Measurements from ENCODE around the gene HACD1. TPM values are rescaled to one million over a fixed set of nuclear protein-coding genes. Genes with fewer than 3 reads are reported as not detected.

The HACD1 gene
- total and polyA plus RNA-seq, 2 donors from 2014 or later, result 11.4 to 11.6 TPM

DNA sequence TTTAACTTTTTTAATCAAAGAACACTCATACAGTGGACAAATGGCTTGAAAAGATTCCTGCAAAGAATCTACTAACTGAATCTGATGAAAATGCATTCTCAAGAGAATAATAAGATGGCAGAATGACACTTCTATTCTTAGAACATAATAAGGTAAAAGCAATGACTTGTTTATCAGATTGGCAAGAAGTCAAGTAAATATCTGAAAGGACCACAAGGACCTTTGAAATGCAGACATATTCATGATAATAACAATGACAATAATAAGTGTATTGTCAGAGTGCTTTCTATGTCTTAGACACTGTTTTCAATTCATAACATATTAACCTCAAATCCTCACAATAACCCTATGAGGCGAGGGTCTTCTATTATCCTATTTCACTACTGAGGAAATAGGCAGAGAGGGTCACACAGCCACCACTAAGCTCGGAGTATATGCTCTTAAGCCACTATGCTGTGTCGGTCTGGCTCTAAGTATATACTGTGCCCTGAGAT lies 10.6 kb downstream of the HACD1 start:
- Histone ChIP-seq H3K4me3 (ENCODE audit: low read length in 3 of 3) (no peak overlapping the region), H3K27me3 (ENCODE audit: control insufficient read depth, insufficient read depth, low read length) (no peaks in the 10 kb centered on the region), H3K36me3 (ENCODE audit: control insufficient read depth in 2 of 3, insufficient read depth in 3 of 3, low read length in 3 of 3) (no peaks in the 10 kb centered on the region), H3K27ac (ENCODE audit: low read depth in 2 of 2, low read length in 2 of 2) (no peak overlapping the region), H3K4me1 (ENCODE audit: control insufficient read depth in 2 of 3, insufficient read depth in 2 of 3, low read depth in 1 of 3, low read length in 3 of 3) (no peaks in the 10 kb centered on the region), H3K9ac (ENCODE audit: low read length in 3 of 3) (no peak overlapping the region), H3K9me3 (ENCODE audit: control insufficient read depth in 2 of 3, insufficient read depth in 1 of 3, low read length in 3 of 3) (no peaks in the 10 kb centered on the region)
- no peak for FAIRE-seq
- intact Hi-C loops (cut with DNase I), result loop anchor here (10.0 kb wide), 1 partner anchor 138 kb away; no protein-coding TSS in a partner anchor
- DNase-seq, result no peak
- TF ChIP-seq, protein P1, sequence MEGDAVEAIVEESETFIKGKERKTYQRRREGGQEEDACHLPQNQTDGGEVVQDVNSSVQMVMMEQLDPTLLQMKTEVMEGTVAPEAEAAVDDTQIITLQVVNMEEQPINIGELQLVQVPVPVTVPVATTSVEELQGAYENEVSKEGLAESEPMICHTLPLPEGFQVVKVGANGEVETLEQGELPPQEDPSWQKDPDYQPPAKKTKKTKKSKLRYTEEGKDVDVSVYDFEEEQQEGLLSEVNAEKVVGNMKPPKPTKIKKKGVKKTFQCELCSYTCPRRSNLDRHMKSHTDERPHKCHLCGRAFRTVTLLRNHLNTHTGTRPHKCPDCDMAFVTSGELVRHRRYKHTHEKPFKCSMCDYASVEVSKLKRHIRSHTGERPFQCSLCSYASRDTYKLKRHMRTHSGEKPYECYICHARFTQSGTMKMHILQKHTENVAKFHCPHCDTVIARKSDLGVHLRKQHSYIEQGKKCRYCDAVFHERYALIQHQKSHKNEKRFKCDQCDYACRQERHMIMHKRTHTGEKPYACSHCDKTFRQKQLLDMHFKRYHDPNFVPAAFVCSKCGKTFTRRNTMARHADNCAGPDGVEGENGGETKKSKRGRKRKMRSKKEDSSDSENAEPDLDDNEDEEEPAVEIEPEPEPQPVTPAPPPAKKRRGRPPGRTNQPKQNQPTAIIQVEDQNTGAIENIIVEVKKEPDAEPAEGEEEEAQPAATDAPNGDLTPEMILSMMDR (IDR thresholded peaks at IDR 0.05; ENCODE audit: borderline replicate concordance, extremely low read depth, insufficient read depth), result no peak

DNA sequence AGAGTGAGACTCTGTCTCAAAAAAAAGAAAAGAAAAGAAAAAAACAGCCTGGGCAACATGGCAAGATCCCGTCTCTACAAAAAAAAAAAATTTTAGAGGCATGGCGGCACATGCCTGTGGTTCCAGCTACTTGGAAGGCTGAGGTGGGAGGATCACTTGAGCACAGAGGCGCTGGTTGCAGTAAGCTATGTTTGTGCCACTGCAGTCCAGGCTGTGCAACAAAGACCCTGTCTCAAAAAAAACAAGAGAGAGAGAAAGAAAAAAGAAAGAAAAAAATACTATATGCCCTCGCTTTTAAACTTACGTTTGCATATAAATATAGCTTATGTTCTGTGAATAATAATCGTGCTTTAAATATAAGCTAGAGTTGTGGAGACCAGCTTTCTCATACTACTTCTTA lies 11.2 kb downstream of the HACD1 start:
- H3K4me3 ChIP-seq (ENCODE audit: low read length in 3 of 3), result no peak overlapping the region
- no peaks in the 10 kb centered on the region for H3K4me1 ChIP-seq (ENCODE audit: control insufficient read depth in 2 of 3, insufficient read depth in 2 of 3, low read depth in 1 of 3, low read length in 3 of 3)
- TF ChIP-seq, protein P1 (IDR thresholded peaks at IDR 0.05; ENCODE audit: borderline replicate concordance, extremely low read depth, insufficient read depth), result no peak
- DNase-seq (no peak), FAIRE-seq (no peak)
- no peak overlapping the region for H3K27ac ChIP-seq (ENCODE audit: low read depth in 2 of 2, low read length in 2 of 2)
- H3K9me3 ChIP-seq (ENCODE audit: control insufficient read depth in 2 of 3, insufficient read depth in 1 of 3, low read length in 3 of 3), result no peaks in the 10 kb centered on the region
- H3K36me3 ChIP-seq (ENCODE audit: control insufficient read depth in 2 of 3, insufficient read depth in 3 of 3, low read length in 3 of 3), result no peaks in the 10 kb centered on the region
- intact Hi-C loops (cut with DNase I), result loop anchor here (10.0 kb wide), 1 partner anchor 139 kb away; no protein-coding TSS in a partner anchor
- no peaks in the 10 kb centered on the region for H3K27me3 ChIP-seq (ENCODE audit: control insufficient read depth, insufficient read depth, low read length)
- H3K9ac ChIP-seq (ENCODE audit: low read length in 3 of 3), result no peak overlapping the region

DNA sequence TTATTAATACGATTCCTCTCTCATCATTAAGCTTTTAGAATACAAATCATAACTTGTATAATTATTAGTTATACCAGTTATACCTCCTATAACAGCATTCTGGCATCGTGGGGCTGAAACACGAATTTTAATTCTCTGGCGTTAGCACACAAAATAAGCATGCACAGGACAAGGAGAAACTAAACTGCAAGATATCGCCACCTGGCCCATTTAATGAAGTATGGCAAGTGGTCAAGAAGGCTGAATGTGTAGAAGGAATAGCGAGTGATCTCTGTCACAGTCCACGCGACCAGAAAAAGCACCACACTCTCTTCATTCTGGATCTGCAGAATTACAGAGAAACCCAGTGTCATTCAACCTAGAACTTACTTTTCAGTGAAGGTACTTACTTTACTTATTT lies 18.1 kb downstream of the HACD1 start:
- no peaks in the 10 kb centered on the region for H3K4me1 ChIP-seq (ENCODE audit: control insufficient read depth in 2 of 3, insufficient read depth in 2 of 3, low read depth in 1 of 3, low read length in 3 of 3)
- no peak overlapping the region for H3K27ac ChIP-seq (ENCODE audit: low read depth in 2 of 2, low read length in 2 of 2)
- no peaks in the 10 kb centered on the region for H3K27me3 ChIP-seq (ENCODE audit: control insufficient read depth, insufficient read depth, low read length)
- TF ChIP-seq, protein P1 (IDR thresholded peaks at IDR 0.05; ENCODE audit: borderline replicate concordance, extremely low read depth, insufficient read depth), result no peak
- H3K9me3 ChIP-seq (ENCODE audit: control insufficient read depth in 2 of 3, insufficient read depth in 1 of 3, low read length in 3 of 3), result no peaks in the 10 kb centered on the region
- H3K4me3 ChIP-seq (ENCODE audit: low read length in 3 of 3), result no peak overlapping the region
- no peak for FAIRE-seq
- no peaks in the 10 kb centered on the region for H3K36me3 ChIP-seq (ENCODE audit: control insufficient read depth in 2 of 3, insufficient read depth in 3 of 3, low read length in 3 of 3)
- no peak overlapping the region for H3K9ac ChIP-seq (ENCODE audit: low read length in 3 of 3)
- peak in 2 of 5 donors; percentile 25 to 60 for DNase-seq
- intact Hi-C loops (cut with DNase I), result no loop called here

DNA sequence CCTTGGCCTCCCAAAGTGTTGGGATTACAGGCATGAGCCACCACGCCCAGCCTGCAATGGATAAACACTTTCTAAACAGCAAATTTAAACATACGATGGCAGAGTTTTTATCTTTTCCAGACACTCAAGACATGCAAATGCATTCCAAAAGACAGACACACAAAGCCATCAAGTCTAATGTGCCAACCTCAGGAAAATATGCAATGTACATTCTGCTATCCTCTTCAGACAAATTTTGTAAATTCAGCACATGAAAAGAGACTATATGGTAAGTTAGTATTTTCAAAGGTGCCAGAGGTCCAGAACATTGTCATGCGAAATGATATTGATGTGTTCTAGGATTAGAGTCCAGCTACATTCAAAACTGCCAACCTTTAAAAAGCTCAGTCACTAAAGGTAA lies 19.8 kb downstream of the HACD1 start:
- H3K4me1 ChIP-seq (ENCODE audit: control insufficient read depth in 2 of 3, insufficient read depth in 2 of 3, low read depth in 1 of 3, low read length in 3 of 3), result no peaks in the 10 kb centered on the region
- FAIRE-seq (no peak), DNase-seq (no peak)
- no peaks in the 10 kb centered on the region for H3K27me3 ChIP-seq (ENCODE audit: control insufficient read depth, insufficient read depth, low read length)
- H3K4me3 ChIP-seq (ENCODE audit: low read length in 3 of 3), result no peak overlapping the region
- no peaks in the 10 kb centered on the region for H3K36me3 ChIP-seq (ENCODE audit: control insufficient read depth in 2 of 3, insufficient read depth in 3 of 3, low read length in 3 of 3)
- intact Hi-C loops (cut with DNase I), result no loop called here
- no peaks in the 10 kb centered on the region for H3K9me3 ChIP-seq (ENCODE audit: control insufficient read depth in 2 of 3, insufficient read depth in 1 of 3, low read length in 3 of 3)
- H3K9ac ChIP-seq (ENCODE audit: low read length in 3 of 3), result no peak overlapping the region
- TF ChIP-seq, protein P1 (IDR thresholded peaks at IDR 0.05; ENCODE audit: borderline replicate concordance, extremely low read depth, insufficient read depth), result no peak
- H3K27ac ChIP-seq (ENCODE audit: low read depth in 2 of 2, low read length in 2 of 2), result no peak overlapping the region
